ENCODE results near the gene AGXT2. TPM values are rescaled to one million over a fixed set of nuclear protein-coding genes. Genes with fewer than 3 reads are reported as not detected.

The AGXT2 gene
- total and polyA plus RNA-seq, 2 donors (not counting 1 experiment from before 2014, with no cell fraction given), result not detected

DNA sequence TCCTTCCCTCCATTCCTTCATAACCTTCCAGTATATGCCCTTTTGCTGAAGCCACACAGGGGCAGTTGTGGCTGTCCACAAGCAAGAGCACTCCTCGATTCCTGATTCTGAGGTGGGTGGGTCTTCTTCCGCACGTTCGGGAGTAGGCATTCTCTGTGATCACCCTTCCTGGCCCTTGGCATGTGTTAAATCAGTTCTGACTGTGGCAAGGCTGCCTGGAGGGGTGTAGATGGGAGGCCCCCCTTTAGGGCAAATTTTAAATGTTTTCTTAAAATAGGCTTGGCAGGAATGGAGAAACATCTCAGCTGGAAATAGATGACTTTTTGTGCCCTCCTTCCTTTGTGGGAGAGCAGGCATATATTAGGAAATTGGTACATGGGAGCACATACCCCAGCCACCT, 3.1 kb downstream of the AGXT2 start:
- H3K9ac ChIP-seq (ENCODE audit: insufficient read depth, low read length), result no peak overlapping the region
- no peak for TF ChIP-seq EZH2 (IDR thresholded peaks at IDR 0.05; ENCODE audit: low read length, missing control alignments)
- no peaks in the 10 kb centered on the region for H3K9me3 ChIP-seq (ENCODE audit: control insufficient read depth, insufficient read depth, low read depth, low read length)
- no peaks in the 10 kb centered on the region for H4K20me1 ChIP-seq (ENCODE audit: control insufficient read depth, extremely low read depth, insufficient read depth, low read length)
- no peaks in the 10 kb centered on the region for H3K79me2 ChIP-seq (ENCODE audit: control insufficient read depth, insufficient read depth, low read length)
- H3K4me1 ChIP-seq (ENCODE audit: control insufficient read depth, extremely low read depth, insufficient read depth, low read length), result peaks cover 10% of the 10 kb centered on the region
- no peaks in the 10 kb centered on the region for H3K27me3 ChIP-seq (ENCODE audit: control insufficient read depth, insufficient read depth, low read length)
- H2AFZ ChIP-seq (ENCODE audit: low read length), result no peak overlapping the region
- H3K27ac ChIP-seq (ENCODE audit: insufficient read depth, low read length), result no peak overlapping the region
- H3K4me2 ChIP-seq (ENCODE audit: extremely low read depth, insufficient read depth, low read length), result no peak overlapping the region
- H3K36me3 ChIP-seq (ENCODE audit: control insufficient read depth, insufficient read depth, low read length), result no peaks in the 10 kb centered on the region
- no peak overlapping the region for H3K4me3 ChIP-seq (replicated peaks in 1 of 4; ENCODE audit: control extremely low read depth in 1 of 4, insufficient read depth in 1 of 4, low read depth in 3 of 4, low read length in 4 of 4)
- DNase-seq (ENCODE audit: low read depth in 2 of 2), result no peak

DNA sequence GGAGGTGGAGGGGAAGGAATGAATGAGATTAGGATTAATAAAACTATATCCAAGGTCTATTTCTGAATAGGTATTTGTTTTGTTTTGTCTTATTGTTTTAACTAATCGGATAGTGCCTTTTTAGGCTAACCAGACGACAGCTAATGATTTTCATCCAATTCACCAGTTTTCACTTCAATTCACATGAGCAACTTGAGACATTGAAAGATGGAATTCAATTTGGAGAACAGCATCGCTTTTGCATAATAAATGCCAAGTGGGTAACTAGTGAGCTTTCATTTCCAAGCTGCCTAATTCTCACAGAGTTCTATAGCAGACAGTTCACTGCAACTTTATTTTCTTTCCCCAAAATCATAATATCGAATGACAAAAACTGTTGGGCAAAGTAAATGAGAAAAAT, 5.0 kb downstream of the AGXT2 start:
- no peak overlapping the region for H3K9ac ChIP-seq (ENCODE audit: insufficient read depth, low read length)
- no peaks in the 10 kb centered on the region for H3K27me3 ChIP-seq (ENCODE audit: control insufficient read depth, insufficient read depth, low read length)
- no peak overlapping the region for H3K27ac ChIP-seq (ENCODE audit: insufficient read depth, low read length)
- H3K4me2 ChIP-seq (ENCODE audit: extremely low read depth, insufficient read depth, low read length), result no peak overlapping the region
- no peaks in the 10 kb centered on the region for H3K79me2 ChIP-seq (ENCODE audit: control insufficient read depth, insufficient read depth, low read length)
- H2AFZ ChIP-seq (ENCODE audit: low read length), result no peak overlapping the region
- TF ChIP-seq EZH2 (IDR thresholded peaks at IDR 0.05; ENCODE audit: low read length, missing control alignments), result no peak
- TF ChIP-seq, protein P1, sequence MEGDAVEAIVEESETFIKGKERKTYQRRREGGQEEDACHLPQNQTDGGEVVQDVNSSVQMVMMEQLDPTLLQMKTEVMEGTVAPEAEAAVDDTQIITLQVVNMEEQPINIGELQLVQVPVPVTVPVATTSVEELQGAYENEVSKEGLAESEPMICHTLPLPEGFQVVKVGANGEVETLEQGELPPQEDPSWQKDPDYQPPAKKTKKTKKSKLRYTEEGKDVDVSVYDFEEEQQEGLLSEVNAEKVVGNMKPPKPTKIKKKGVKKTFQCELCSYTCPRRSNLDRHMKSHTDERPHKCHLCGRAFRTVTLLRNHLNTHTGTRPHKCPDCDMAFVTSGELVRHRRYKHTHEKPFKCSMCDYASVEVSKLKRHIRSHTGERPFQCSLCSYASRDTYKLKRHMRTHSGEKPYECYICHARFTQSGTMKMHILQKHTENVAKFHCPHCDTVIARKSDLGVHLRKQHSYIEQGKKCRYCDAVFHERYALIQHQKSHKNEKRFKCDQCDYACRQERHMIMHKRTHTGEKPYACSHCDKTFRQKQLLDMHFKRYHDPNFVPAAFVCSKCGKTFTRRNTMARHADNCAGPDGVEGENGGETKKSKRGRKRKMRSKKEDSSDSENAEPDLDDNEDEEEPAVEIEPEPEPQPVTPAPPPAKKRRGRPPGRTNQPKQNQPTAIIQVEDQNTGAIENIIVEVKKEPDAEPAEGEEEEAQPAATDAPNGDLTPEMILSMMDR (conservative IDR thresholded peaks at IDR 0.05 in 1 of 2, IDR thresholded peaks at IDR 0.05 in 1 of 2; ENCODE audit: low read depth in 1 of 2, low read length in 2 of 2), result no peak
- peaks cover 10% of the 10 kb centered on the region for H3K4me1 ChIP-seq (ENCODE audit: control insufficient read depth, extremely low read depth, insufficient read depth, low read length)
- no peaks in the 10 kb centered on the region for H3K36me3 ChIP-seq (ENCODE audit: control insufficient read depth, insufficient read depth, low read length)
- no peak for DNase-seq (ENCODE audit: low read depth in 2 of 2)
- no peak overlapping the region for H3K4me3 ChIP-seq (replicated peaks in 1 of 4; ENCODE audit: control extremely low read depth in 1 of 4, insufficient read depth in 1 of 4, low read depth in 3 of 4, low read length in 4 of 4)
- no peaks in the 10 kb centered on the region for H4K20me1 ChIP-seq (ENCODE audit: control insufficient read depth, extremely low read depth, insufficient read depth, low read length)
- H3K9me3 ChIP-seq (ENCODE audit: control insufficient read depth, insufficient read depth, low read depth, low read length), result no peaks in the 10 kb centered on the region

DNA sequence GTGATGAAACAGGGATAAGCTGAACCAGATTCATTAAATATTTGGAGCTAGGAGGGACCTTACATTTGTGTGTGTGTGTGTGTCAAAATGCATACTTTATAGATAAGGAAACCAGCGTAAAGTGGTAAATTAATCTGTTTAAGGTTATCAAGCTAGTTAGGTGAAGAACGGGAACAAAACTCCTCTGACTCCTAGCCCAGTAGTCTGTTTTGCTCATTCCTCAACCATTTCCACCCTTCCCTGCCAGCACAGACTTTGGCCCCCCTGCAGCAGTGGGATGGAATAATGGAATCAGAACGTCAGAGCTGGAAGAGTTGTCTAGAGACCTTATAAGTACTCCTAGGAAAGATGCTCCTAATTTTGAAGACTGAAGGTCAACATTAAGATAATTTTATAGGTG, 6.5 kb downstream of the AGXT2 start:
- peaks cover 7% of the 10 kb centered on the region for H3K27me3 ChIP-seq (ENCODE audit: control insufficient read depth, insufficient read depth, low read length)
- no peak overlapping the region for H3K4me2 ChIP-seq (ENCODE audit: extremely low read depth, insufficient read depth, low read length)
- no peaks in the 10 kb centered on the region for H3K79me2 ChIP-seq (ENCODE audit: control insufficient read depth, insufficient read depth, low read length)

More for the DNA sequence above, 6.5 kb downstream of the AGXT2 start:
- Histone ChIP-seq H3K36me3 (ENCODE audit: control insufficient read depth, insufficient read depth, low read length) (no peaks in the 10 kb centered on the region), H3K4me1 (ENCODE audit: control insufficient read depth, extremely low read depth, insufficient read depth, low read length) (peaks cover 3% of the 10 kb centered on the region), H4K20me1 (ENCODE audit: control insufficient read depth, extremely low read depth, insufficient read depth, low read length) (no peaks in the 10 kb centered on the region), H3K27ac (ENCODE audit: insufficient read depth, low read length) (no peak overlapping the region), H3K9me3 (ENCODE audit: control insufficient read depth, insufficient read depth, low read depth, low read length) (no peaks in the 10 kb centered on the region), H3K4me3 (replicated peaks in 1 of 4; ENCODE audit: control extremely low read depth in 1 of 4, insufficient read depth in 1 of 4, low read depth in 3 of 4, low read length in 4 of 4) (no peak overlapping the region), H3K9ac (ENCODE audit: insufficient read depth, low read length) (no peak overlapping the region), H2AFZ (ENCODE audit: low read length) (no peak overlapping the region)
- peak; percentile 14 to 68 for DNase-seq (ENCODE audit: low read depth in 2 of 2)
- TF ChIP-seq, protein P1 (conservative IDR thresholded peaks at IDR 0.05 in 1 of 2, IDR thresholded peaks at IDR 0.05 in 1 of 2; ENCODE audit: low read depth in 1 of 2, low read length in 2 of 2), result no peak
- TF ChIP-seq EZH2 (IDR thresholded peaks at IDR 0.05; ENCODE audit: low read length, missing control alignments), result no peak

Data from fibroblast of lung (primary cell).